SK-N-SH (cell line): Measurements from ENCODE around the gene IL17D.

Source experiments
- ELF1 ChIP-seq: IDR thresholded peaks from 2 replicates; pipeline ENCODE4 v1.4.0; 2012
- EP300 ChIP-seq, 2 experiments: IDR thresholded peaks; 2 replicates each; pipeline versions ENCODE4 v1.4.0 to v1.6.1; 2012; ENCODE audit warnings: borderline replicate concordance in 1 of 2, low read depth in 1 of 2, low read length in 1 of 2
- EZH2phosphoT487 ChIP-seq: fragments of 200-600 bp; sonication (generic); IDR thresholded peaks from 2 replicates; pipeline ENCODE4 v1.6.1; 2017; ENCODE audit warnings: low read depth, mixed run types, mild to moderate bottlenecking, antibody characterized with exemption, moderate library complexity, borderline replicate concordance
- GABPA ChIP-seq: IDR thresholded peaks from 2 replicates; pipeline ENCODE4 v1.4.0; 2012; ENCODE audit warnings: low read depth, mild to moderate bottlenecking
- GATA2 ChIP-seq: sonication (generic); formaldehyde crosslinking; IDR thresholded peaks from 2 replicates; pipeline ENCODE4 v1.5.0; 2020; ENCODE audit warnings: mild to moderate bottlenecking, missing genetic modification reagents
- MXI1 ChIP-seq: IDR thresholded peaks from 2 replicates; pipeline ENCODE4 v1.6.1; 2012; ENCODE audit warnings: mild to moderate bottlenecking, low read depth, low read length, improper control_type of control experiment
- RCOR1 ChIP-seq: fragments of 150-350 bp; IDR thresholded peaks from 2 replicates; pipeline ENCODE4 v1.6.1; 2017; ENCODE audit warnings: antibody characterized with exemption, low read length
- REST ChIP-seq: IDR thresholded peaks from 2 replicates; pipeline ENCODE4 v1.6.1; 2012; ENCODE audit warnings: mild to moderate bottlenecking, low read depth, low read length, moderate library complexity
- RFX5 ChIP-seq: IDR thresholded peaks from 2 replicates; pipeline ENCODE4 v1.6.1; 2012; ENCODE audit warnings: mild to moderate bottlenecking, improper control_type of control experiment, low read length
- SMC3 ChIP-seq: IDR thresholded peaks from 2 replicates; pipeline ENCODE4 v1.6.1; 2012; ENCODE audit warnings: low read depth, low read length, improper control_type of control experiment
- YY1 ChIP-seq: IDR thresholded peaks from 2 replicates; pipeline ENCODE4 v1.4.0; 2012; ENCODE audit warnings: low read depth, mild to moderate bottlenecking
- TF ChIP-seq, protein P1 (sequence below): fragments of 200-600 bp; sonication (generic); IDR thresholded peaks from 2 replicates; pipeline ENCODE4 v1.6.1; 2017; ENCODE audit warnings: antibody characterized with exemption, mild to moderate bottlenecking, moderate library complexity
- TF ChIP-seq, protein P2 (sequence below): IDR thresholded peaks from 2 replicates; pipeline ENCODE4 v1.4.0; 2012; ENCODE audit warnings: low read depth

- TF ChIP-seq EP300 (IDR thresholded peaks at IDR 0.05; ENCODE audit: borderline replicate concordance in 1 of 2, low read depth in 1 of 2, low read length in 1 of 2) (no peak), GABPA (no peak), EZH2phosphoT487 (no peak), YY1 (no peak), RFX5 (no peak), REST (no peak), RCOR1 (no peak), GATA2 (no peak), SMC3 (no peak), ELF1 (no peak), MXI1 (no peak)
- TF ChIP-seq, protein P1, sequence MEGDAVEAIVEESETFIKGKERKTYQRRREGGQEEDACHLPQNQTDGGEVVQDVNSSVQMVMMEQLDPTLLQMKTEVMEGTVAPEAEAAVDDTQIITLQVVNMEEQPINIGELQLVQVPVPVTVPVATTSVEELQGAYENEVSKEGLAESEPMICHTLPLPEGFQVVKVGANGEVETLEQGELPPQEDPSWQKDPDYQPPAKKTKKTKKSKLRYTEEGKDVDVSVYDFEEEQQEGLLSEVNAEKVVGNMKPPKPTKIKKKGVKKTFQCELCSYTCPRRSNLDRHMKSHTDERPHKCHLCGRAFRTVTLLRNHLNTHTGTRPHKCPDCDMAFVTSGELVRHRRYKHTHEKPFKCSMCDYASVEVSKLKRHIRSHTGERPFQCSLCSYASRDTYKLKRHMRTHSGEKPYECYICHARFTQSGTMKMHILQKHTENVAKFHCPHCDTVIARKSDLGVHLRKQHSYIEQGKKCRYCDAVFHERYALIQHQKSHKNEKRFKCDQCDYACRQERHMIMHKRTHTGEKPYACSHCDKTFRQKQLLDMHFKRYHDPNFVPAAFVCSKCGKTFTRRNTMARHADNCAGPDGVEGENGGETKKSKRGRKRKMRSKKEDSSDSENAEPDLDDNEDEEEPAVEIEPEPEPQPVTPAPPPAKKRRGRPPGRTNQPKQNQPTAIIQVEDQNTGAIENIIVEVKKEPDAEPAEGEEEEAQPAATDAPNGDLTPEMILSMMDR: no peak
- TF ChIP-seq, protein P2, sequence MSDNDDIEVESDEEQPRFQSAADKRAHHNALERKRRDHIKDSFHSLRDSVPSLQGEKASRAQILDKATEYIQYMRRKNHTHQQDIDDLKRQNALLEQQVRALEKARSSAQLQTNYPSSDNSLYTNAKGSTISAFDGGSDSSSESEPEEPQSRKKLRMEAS: no peak
Measured at GRCh38 chr13:20699715-20700114, 3.8 kb upstream of the IL17D start.
